ENCODE results near the gene JADE3.

The JADE3 gene

DNA sequence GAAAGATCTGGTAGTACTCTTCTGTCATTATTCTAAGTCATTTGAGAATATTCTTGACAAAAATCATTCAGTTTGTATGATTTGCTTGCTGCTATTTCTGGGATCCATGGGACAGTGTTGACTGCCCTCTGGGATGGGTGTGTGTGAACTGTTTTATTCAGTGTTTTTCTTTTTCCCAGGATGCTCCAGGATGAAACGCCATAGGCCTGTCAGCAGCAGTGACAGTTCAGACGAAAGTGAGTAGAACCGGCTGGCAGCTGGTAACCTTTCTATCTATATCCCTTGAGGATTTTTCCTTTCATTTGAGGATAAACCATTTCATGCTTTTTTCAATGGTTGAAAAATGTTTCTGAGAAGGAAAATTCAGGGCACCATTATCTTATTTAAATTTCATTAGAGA lies 72.5 kb downstream of the JADE3 start:
- H3K27ac ChIP-seq = no peak overlapping the region
- peaks cover 17% of the 10 kb centered on the region; the same call in 1 of the 2 replicates for H4K20me1 ChIP-seq
- TF ChIP-seq Cebpa-rat (IDR thresholded peaks at IDR 0.05) = no peak
- H3K36me3 ChIP-seq = peaks cover 29% of the 10 kb centered on the region
- no peaks in the 10 kb centered on the region for H3K27me3 ChIP-seq
- no peaks in the 10 kb centered on the region for H3K4me1 ChIP-seq
- peaks cover 11% of the 10 kb centered on the region; the same call in 1 of the 2 replicates for H3K9me3 ChIP-seq
- no peak overlapping the region for H3K4me3 ChIP-seq
- no peak overlapping the region for H3K9ac ChIP-seq
- no peak overlapping the region for H3K4me2 ChIP-seq

DNA sequence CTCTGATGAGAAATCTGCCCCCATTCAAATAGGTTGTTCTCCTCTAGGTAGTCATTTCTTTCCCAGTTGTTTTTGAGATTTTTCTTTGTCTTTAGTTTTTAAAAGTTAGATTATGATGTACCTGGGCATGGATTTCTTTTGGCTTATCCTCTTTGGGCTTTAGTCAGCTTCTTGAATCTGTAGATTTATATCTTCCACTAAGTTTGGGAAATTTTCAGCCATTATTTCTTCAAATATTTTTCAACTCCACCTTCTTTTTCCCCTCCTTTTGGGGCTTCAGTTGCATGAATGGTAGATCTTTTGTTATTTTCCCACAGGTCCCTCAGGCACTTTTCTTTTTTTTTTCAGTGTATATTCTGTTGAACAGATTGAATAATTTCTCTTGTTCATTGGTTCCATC lies 77.3 kb downstream of the JADE3 start:
- no peak overlapping the region for H3K4me2 ChIP-seq
- no peak overlapping the region for H3K27ac ChIP-seq
- no peaks in the 10 kb centered on the region for H3K4me1 ChIP-seq
- peaks cover 29% of the 10 kb centered on the region for H3K36me3 ChIP-seq
- no peaks in the 10 kb centered on the region for H3K27me3 ChIP-seq
- H3K9ac ChIP-seq = no peak overlapping the region
- H4K20me1 ChIP-seq = peaks cover 4% of the 10 kb centered on the region; the same call in 1 of the 2 replicates
- H3K4me3 ChIP-seq = no peak overlapping the region
- no peak for TF ChIP-seq Cebpa-rat (IDR thresholded peaks at IDR 0.05)
- H3K9me3 ChIP-seq = peaks cover 5% of the 10 kb centered on the region; the same call in 1 of the 2 replicates

DNA sequence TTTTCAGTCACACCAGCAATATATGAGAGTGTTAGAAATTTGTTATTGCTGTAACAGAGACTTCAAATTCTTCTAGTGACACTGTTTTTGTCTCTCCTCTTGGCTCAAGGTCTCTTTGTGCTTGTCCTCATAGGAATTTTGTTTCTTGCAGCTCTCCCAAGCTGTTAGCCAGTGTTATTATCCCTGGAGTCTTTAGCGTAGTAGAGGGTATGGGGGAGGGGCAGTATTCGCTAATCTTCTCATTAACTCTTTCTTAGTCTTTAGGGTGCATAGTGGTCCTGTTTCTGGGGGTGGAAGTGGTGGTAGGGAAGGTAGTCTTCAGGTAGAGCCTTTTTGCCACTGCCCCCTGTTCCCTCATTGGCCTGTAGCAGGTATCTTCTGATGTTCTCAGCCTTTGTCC lies 79.4 kb downstream of the JADE3 start:
- Histone ChIP-seq H3K27ac (no peak overlapping the region), H4K20me1 (no peaks in the 10 kb centered on the region), H3K36me3 (peaks cover 18% of the 10 kb centered on the region), H3K4me3 (no peak overlapping the region), H3K4me1 (no peaks in the 10 kb centered on the region), H3K27me3 (no peaks in the 10 kb centered on the region), H3K9ac (no peak overlapping the region), H3K4me2 (no peak overlapping the region), H3K9me3 (peaks cover 5% of the 10 kb centered on the region; the same call in 1 of the 2 replicates)
- no peak for TF ChIP-seq Cebpa-rat (IDR thresholded peaks at IDR 0.05)

DNA sequence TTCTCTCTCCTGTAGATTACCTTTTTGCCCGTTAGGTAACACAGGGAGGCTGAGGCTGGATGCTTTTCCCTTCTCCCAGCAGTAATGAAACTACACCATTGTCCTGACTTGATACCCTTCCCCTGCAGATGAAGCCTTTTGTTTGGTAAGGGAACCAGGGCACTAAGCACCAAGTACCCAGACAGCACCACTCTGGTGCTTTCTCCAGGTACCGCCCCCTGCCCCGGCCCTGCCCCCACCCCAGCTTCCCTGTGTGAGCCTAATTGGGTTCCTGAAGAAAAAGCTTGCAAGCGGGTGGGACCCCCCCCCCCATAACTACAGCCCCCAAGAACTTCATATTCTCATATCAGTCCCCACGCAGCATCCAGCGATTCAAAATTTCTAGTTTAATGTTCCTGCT lies 79.8 kb downstream of the JADE3 start:
- Histone ChIP-seq H3K4me1 (no peaks in the 10 kb centered on the region), H4K20me1 (no peaks in the 10 kb centered on the region), H3K9me3 (peaks cover 5% of the 10 kb centered on the region; the same call in 1 of the 2 replicates), H3K4me2 (no peak overlapping the region), H3K36me3 (peaks cover 18% of the 10 kb centered on the region), H3K9ac (no peak overlapping the region), H3K4me3 (no peak overlapping the region), H3K27ac (no peak overlapping the region), H3K27me3 (no peaks in the 10 kb centered on the region)
- TF ChIP-seq Cebpa-rat (IDR thresholded peaks at IDR 0.05) = no peak

DNA sequence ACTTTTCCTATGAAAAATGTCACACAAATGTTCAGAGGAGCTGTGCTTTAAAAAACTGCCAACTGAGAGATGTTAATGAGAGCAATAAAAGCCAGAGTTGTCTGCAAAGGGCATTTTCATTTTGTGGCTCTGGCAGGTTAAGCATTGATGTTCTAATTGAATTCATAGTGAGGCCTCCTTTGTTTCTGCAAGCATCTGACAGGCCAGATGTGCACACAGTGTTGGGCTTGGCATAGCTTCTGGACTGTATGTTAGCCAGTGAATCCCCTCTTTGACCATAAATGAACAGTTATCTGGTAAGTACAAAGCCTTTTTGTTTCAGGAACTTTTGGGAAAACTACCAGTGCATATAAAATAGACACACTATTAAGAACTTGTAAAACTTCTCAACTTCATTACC lies 81.9 kb downstream of the JADE3 start:
- H3K9me3 ChIP-seq = peaks cover 8% of the 10 kb centered on the region
- peaks cover 20% of the 10 kb centered on the region for H3K36me3 ChIP-seq
- no peak overlapping the region for H3K4me3 ChIP-seq
- no peak for TF ChIP-seq Cebpa-rat (IDR thresholded peaks at IDR 0.05)
- H3K4me2 ChIP-seq = no peak overlapping the region
- no peak overlapping the region for H3K27ac ChIP-seq
- no peaks in the 10 kb centered on the region for H4K20me1 ChIP-seq
- no peaks in the 10 kb centered on the region for H3K4me1 ChIP-seq
- H3K9ac ChIP-seq = no peak overlapping the region
- H3K27me3 ChIP-seq = no peaks in the 10 kb centered on the region

DNA sequence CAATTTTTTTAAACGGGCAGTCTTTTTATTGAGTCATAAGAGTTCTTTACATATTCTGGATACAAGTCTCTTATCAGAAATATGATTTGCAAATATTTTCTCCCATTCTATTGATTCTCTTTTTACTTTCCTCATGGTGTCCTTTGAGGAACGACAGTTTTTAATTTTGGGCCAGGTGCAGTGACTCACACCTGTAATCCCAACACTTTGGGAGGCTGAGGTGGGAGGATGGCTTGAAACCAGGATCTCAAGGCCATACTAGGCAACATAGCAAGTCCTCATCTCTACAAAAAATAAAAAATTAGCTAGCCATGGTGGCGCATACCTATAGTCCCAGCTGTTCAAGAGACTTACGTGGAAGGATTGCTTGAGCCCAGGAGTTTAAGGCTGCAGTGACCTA lies 99.9 kb downstream of the JADE3 start:
- Histone ChIP-seq H3K27me3 (no peaks in the 10 kb centered on the region), H3K27ac (no peak overlapping the region), H4K20me1 (no peaks in the 10 kb centered on the region), H3K9ac (no peak overlapping the region), H3K36me3 (peaks cover 20% of the 10 kb centered on the region), H3K4me3 (no peak overlapping the region), H3K4me2 (no peak overlapping the region), H3K9me3 (0 out of 2 replicates have a peak, but pooled peaks cover 7% of the 10 kb centered on the region), H3K4me1 (no peaks in the 10 kb centered on the region)
- no peak for TF ChIP-seq Cebpa-rat (IDR thresholded peaks at IDR 0.05)

DNA sequence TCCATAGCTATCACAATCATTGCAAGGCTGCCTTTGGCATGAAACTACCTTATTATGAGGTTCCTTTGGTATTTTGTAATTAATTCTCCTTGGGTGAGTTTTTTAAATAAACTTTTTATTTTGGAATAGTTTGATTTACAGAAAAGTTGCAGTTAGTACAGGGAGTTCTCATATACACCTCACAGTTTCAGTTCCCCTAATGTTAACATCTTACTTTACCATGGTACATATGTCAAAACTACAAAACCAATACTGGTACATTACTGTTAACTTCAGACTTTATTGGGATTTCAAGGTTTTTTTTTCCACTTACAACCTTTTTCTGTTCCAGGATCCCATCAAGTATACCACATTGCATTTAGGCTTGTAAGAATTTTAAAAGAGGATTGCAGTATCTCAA lies 114.0 kb downstream of the JADE3 start:
- H3K27ac ChIP-seq = no peak overlapping the region
- H3K27me3 ChIP-seq = no peaks in the 10 kb centered on the region
- H3K9ac ChIP-seq = no peak overlapping the region
- no peaks in the 10 kb centered on the region for H3K9me3 ChIP-seq
- no peaks in the 10 kb centered on the region for H4K20me1 ChIP-seq
- H3K4me3 ChIP-seq = no peak overlapping the region
- no peaks in the 10 kb centered on the region for H3K4me1 ChIP-seq
- H3K36me3 ChIP-seq = peaks cover 15% of the 10 kb centered on the region
- no peak for TF ChIP-seq Cebpa-rat (IDR thresholded peaks at IDR 0.05)
- no peak overlapping the region for H3K4me2 ChIP-seq

DNA sequence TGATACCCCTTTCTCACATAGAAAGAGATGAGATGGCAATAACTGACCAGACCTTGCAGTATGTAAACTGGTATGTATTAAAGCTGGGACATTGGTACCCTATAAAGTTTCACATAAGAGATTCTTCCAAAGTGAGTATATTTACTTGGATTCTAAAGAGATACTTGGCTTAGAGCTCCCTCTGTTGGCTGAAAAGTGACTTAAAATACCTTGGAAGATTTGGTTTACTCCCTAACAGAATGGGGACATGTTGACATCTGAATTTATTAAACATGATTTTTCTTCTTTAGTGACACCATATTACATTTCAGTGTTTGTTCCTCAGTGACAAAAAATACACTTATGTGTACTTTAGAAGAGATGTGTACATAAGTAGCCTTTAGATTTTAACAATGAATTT lies 118.1 kb downstream of the JADE3 start:
- H3K9me3 ChIP-seq = no peaks in the 10 kb centered on the region
- no peak overlapping the region for H3K9ac ChIP-seq
- H4K20me1 ChIP-seq = no peaks in the 10 kb centered on the region
- TF ChIP-seq Cebpa-rat (IDR thresholded peaks at IDR 0.05) = no peak
- H3K4me1 ChIP-seq = no peaks in the 10 kb centered on the region
- H3K4me3 ChIP-seq = no peak overlapping the region
- H3K27ac ChIP-seq = no peak overlapping the region
- H3K4me2 ChIP-seq = no peak overlapping the region
- peaks cover 29% of the 10 kb centered on the region for H3K36me3 ChIP-seq
- no peaks in the 10 kb centered on the region for H3K27me3 ChIP-seq

DNA sequence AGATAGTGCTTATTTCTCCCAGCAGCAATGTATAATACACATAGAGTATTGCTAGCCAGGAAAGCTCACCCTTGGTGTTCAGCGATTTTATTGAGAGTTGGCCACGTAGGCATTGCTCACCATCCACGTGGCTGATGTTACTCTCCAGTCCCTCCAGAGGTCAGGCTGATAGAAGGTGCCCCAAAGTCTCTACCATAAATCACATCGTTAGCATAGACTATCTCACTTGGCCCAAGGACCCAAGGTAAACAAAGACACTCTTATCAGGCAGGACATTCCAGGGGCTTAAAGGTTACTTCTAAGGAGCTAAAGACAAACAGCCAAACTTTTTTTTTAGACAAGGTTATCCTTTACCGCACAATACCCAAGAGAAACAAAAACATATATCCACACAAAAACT lies 135.8 kb downstream of the JADE3 start:
- TF ChIP-seq Cebpa-rat (IDR thresholded peaks at IDR 0.05) = no peak

DNA sequence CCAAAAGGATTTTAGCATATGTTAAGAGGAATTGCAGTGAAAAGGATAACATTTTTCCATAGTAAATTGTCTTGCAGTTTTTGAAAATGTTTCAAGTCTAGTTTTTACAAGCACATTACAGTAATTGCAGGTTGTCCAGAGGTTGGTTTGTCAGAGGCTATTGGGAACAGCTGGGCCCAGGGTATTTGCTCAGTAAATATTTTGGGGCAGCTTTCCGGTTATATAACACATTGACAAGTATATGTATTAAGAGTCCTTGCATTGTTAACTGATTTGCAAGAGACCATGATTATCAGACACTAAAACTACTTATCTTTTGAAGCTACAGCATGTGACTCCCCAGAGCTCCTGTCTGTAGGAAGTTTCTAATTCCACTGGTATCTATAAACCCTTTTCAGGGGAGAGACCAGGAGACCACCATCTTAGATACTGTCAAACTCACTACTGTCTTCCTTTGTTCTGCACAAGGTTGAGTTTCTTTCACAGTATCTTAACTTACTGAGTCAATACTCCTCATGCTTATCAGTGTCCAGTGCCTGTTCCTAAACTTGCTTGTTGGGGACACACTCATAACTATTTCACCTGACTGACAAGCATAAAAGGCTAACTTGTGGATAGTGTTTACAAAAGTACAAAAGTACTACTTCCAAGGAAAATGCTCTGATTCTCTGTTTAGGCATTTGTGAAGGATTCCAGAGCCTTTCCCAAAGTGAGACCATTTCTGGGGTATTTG lies 147.1 kb downstream of the JADE3 start:
- peaks cover 42% of the 10 kb centered on the region for H3K36me3 ChIP-seq
- no peak overlapping the region for H3K9ac ChIP-seq
- H3K4me3 ChIP-seq = no peak overlapping the region
- no peaks in the 10 kb centered on the region for H3K27me3 ChIP-seq
- H3K27ac ChIP-seq = no peak overlapping the region
- H3K9me3 ChIP-seq = no peaks in the 10 kb centered on the region
- no peaks in the 10 kb centered on the region for H3K4me1 ChIP-seq
- H4K20me1 ChIP-seq = no peaks in the 10 kb centered on the region
- H3K4me2 ChIP-seq = no peak overlapping the region
- TF ChIP-seq Cebpa-rat (IDR thresholded peaks at IDR 0.05) = no peak

More for the DNA sequence above, 135.8 kb downstream of the JADE3 start:
- Histone ChIP-seq H3K9me3 (peaks cover 20% of the 10 kb centered on the region), H3K4me1 (no peaks in the 10 kb centered on the region), H3K36me3 (peaks cover 10% of the 10 kb centered on the region), H4K20me1 (no peaks in the 10 kb centered on the region), H3K9ac (no peak overlapping the region), H3K27me3 (no peaks in the 10 kb centered on the region), H3K27ac (no peak overlapping the region), H3K4me3 (no peak overlapping the region), H3K4me2 (no peak overlapping the region)

Measured in BLaER1 (cell line).